Left ventricle myocardium inferior (tissue), 1 donor: ENCODE results near the gene HMSD. TPM values are rescaled to one million over a fixed set of nuclear protein-coding genes. Genes with fewer than 3 reads are reported as not detected.

Source experiments
- DNase-seq: peaks from one replicate; pipeline ENCODE4 v3.0.0-alpha.2; 2020
- H3K27ac ChIP-seq: fragments of 200-600 bp; replicated peaks from 2 replicates; pipeline ENCODE4 v1.8.0; 2021
- H3K27me3 ChIP-seq: fragments of 200-600 bp; 2 replicates; pipeline ENCODE4 v1.8.0; 2021; ENCODE audit warnings: low read depth
- H3K36me3 ChIP-seq: fragments of 200-600 bp; 2 replicates; pipeline ENCODE4 v1.8.0; 2021
- H3K4me1 ChIP-seq: fragments of 200-600 bp; 2 replicates; pipeline ENCODE4 v1.8.0; 2021
- H3K4me3 ChIP-seq: fragments of 200-600 bp; 2 replicates; pipeline ENCODE4 v1.8.0; 2021; ENCODE audit warnings: mild to moderate bottlenecking, moderate library complexity
- H3K9me3 ChIP-seq: fragments of 200-600 bp; replicated peaks from 2 replicates; pipeline ENCODE4 v1.8.0; 2021
- CTCF ChIP-seq: fragments of 200-600 bp; IDR thresholded peaks from 2 replicates; pipeline ENCODE4 v1.8.0; 2021; ENCODE audit warnings: antibody characterized with exemption, mild to moderate bottlenecking, borderline replicate concordance
- intact Hi-C: fragments of 100-400 bp; cut with micrococcal nuclease; formaldehyde crosslinking; loops from one replicate; pipeline ENCODE4 v1.11.0; 2022
- total RNA-seq: library from RNA; stranded (reverse); fragmentation: NEBNext Ultra II Directional; extraction: Animal tissue kit (Norgen Biotek cat#: 25700); gene quantifications from one replicate; pipeline ENCODE4 v1.2.1, GENCODE V29; 2021
- donor health status: DM: no; HTN: yes; CAD: no; lungs with severe emphysema.

Gene HMSD
- total RNA-seq, 1 donor from 2014 or later: not detected

- H3K4me3 ChIP-seq: no peak overlapping the region
- H3K4me1 ChIP-seq: peaks cover 7% of the 10 kb centered on the region
- H3K27me3 ChIP-seq: peaks cover 65% of the 10 kb centered on the region
- intact Hi-C loops: no loop called here
- no peaks in the 10 kb centered on the region for H3K9me3 ChIP-seq
- TF ChIP-seq CTCF: no peak
- H3K27ac ChIP-seq: no peak overlapping the region
- DNase-seq: no peak
- H3K36me3 ChIP-seq: no peaks in the 10 kb centered on the region
Observed at GRCh38 chr18:63947051-63947790, 1.9 kb upstream of the HMSD start.

GRCh38 chr18:63951302-63951705 lies 2.2 kb downstream of the HMSD start:
- Histone ChIP-seq H3K27me3 (peaks cover 47% of the 10 kb centered on the region), H3K27ac (no peak overlapping the region), H3K36me3 (no peaks in the 10 kb centered on the region), H3K4me1 (peaks cover 7% of the 10 kb centered on the region), H3K4me3 (no peak overlapping the region), H3K9me3 (no peaks in the 10 kb centered on the region)
- no peak for DNase-seq
- intact Hi-C loops: no loop called here
- TF ChIP-seq CTCF: no peak

GRCh38 chr18:63953811-63954210 lies 4.7 kb downstream of the HMSD start:
- no peak overlapping the region for H3K27ac ChIP-seq
- H3K4me3 ChIP-seq: no peak overlapping the region
- intact Hi-C loops: no loop called here
- DNase-seq: no peak
- H3K4me1 ChIP-seq: peaks cover 7% of the 10 kb centered on the region
- no peaks in the 10 kb centered on the region for H3K36me3 ChIP-seq
- no peaks in the 10 kb centered on the region for H3K9me3 ChIP-seq
- peaks cover 34% of the 10 kb centered on the region for H3K27me3 ChIP-seq
- TF ChIP-seq CTCF: no peak

GRCh38 chr18:63956755-63957154 lies 7.7 kb downstream of the HMSD start:
- H3K27me3 ChIP-seq: peaks cover 41% of the 10 kb centered on the region
- no peak for DNase-seq
- no peaks in the 10 kb centered on the region for H3K9me3 ChIP-seq
- no peaks in the 10 kb centered on the region for H3K36me3 ChIP-seq
- intact Hi-C loops: no loop called here
- no peak for TF ChIP-seq CTCF
- H3K27ac ChIP-seq: no peak overlapping the region
- no peak overlapping the region for H3K4me3 ChIP-seq
- H3K4me1 ChIP-seq: no peaks in the 10 kb centered on the region

GRCh38 chr18:63960891-63961290 lies 11.8 kb downstream of the HMSD start:
- intact Hi-C loops: no loop called here
- H3K36me3 ChIP-seq: no peaks in the 10 kb centered on the region
- H3K4me3 ChIP-seq: no peak overlapping the region
- H3K27ac ChIP-seq: no peak overlapping the region
- no peak for DNase-seq
- H3K9me3 ChIP-seq: no peaks in the 10 kb centered on the region
- H3K27me3 ChIP-seq: peaks cover 44% of the 10 kb centered on the region
- no peaks in the 10 kb centered on the region for H3K4me1 ChIP-seq
- TF ChIP-seq CTCF: no peak
